NCI-H187 (cell line): Measurements from ENCODE around the gene NKD2.
"Not testable (repeated sequence)": the region's sequence is repeated elsewhere in the genome, so short reads cannot be mapped to it uniquely, and the experiment has no call there.

Source experiments
- DNase-seq, 2 experiments: peaks; one replicate each; lab custom pipeline; 2025; lab: John Stamatoyannopoulos, UW

The NKD2 gene

DNA sequence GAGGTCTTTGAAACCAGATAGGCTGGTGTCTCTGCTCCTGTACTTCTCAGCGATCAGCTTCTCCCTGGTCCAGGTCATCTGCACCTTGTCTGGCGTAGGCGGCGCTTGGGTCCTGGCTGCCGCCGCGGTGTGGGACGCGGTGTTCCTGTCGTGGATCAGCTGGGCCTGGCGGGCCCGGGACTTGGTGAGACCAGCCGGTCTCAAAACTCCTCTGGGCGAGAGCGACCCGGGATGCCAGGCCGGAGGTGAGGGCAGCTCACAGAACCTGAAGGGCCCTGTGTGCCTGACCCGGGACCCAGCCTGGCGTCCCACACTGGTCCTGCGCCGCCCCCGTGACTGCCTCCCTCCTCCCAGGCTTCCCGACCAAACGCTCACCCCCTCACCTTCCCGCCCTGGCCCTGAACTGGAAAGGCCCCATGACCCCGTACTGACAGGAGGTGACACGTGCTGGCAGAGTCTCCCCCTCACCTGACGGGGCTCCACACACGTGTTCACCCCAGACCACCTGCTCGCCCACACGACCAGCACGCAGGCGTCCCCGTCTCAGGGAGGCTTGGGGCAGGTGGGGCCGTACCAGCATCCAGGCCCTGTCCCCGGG is 49.0 kb downstream of the NKD2 start:
- DNase-seq, result no peak

DNA sequence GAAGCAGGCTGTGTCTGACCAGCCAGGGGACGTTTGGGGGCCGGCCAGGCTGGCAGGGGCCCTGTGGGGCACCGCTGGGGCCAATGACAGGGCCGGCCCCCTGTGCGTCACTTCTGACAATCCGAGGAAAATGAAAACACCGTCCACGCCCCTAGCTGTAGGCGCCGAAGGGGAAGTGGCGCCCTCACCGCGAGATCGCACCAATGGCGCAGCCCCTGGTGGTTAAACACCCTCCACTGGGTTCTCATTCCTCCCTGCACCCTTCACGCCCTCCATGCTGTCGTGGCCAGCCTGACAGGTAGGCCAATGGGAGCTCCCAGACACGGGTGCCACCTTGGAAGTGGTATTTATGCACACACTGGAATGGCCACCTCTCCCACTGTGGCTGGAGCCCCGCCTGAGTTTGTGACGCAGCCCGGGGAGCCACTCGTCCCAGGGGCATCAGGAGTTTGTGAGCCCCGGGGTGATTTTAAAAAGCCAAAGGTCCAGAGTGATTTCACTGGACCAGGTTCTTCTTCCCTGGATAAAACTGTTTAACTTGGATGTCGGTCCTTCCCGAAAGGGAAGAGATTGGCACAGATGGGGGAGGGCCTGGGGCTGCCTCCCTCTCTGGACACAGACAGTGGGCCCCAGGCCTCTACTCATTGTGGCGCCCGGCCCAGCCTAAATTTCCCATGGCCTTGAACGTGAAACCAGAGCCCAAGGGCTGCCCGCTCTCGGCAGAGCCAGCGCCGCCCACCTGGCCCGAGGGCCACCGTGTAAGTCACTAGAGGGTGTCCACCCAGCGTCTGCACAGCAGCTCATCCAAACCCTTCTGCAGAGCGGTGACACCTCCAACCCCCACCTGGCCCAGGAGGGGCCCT is 49.7 kb downstream of the NKD2 start:
- DNase-seq, result no peak

DNA sequence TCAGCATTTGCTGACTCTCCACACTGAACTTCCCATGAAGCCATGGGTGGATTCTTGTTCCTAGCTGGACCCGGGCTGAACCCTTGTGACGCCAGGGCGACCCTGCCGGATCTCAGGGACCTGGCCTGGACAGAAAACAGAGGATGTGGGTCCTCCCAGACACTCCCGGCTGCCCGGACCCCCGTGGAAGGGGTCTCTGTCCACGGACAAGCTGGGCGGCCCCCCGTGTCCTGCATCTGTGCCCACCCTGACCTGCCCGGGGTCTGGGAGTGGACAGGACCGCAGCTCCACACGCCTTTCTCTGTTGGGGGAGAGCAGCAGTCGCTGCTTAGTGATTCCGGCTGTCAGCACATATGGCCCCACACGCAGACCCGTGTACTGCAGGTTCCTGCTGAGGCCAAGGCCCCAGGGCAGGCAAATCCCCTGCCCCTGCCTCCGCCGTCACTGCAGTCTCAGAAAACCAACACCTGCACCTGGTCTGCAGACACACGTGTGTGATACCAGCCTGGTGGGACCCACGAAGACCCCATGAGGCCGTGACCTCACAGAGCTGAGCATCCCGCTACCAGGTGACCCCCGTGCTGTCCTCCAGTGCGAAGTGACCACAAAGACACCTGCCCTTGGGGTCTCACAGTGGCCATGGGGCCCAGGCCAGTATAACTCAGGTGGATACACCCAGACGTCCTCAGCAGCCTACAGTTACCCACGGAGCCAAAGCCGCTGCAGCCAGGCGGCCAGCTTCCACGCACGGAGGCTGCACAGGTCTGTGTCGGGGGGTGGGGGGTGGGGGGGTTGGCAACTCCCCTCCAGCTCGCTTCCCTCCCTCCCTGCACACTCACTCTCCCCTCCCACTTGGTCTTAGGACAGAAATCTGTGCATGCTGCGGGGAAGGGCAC is 50.6 kb downstream of the NKD2 start:
- no peak for DNase-seq

DNA sequence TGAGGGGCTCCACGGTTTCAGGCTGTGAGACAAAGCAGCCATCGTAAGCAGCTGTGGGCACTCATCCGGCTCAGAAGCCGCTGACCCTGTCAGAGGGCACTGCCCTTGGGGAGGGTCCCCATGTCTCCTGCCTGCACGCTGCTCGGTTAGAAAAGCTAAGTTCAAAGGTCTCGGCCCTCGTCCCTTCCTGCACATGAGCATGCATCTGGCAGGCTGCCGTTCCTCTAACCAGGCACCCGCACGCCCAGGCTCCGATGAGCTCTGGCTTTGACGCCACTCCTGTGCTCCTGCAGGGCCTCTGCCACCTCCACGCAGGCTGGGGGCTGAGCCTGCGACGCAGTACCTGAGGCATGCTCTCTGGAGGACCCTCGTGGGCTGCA is 51.3 kb downstream of the NKD2 start:
- no peak for DNase-seq

DNA sequence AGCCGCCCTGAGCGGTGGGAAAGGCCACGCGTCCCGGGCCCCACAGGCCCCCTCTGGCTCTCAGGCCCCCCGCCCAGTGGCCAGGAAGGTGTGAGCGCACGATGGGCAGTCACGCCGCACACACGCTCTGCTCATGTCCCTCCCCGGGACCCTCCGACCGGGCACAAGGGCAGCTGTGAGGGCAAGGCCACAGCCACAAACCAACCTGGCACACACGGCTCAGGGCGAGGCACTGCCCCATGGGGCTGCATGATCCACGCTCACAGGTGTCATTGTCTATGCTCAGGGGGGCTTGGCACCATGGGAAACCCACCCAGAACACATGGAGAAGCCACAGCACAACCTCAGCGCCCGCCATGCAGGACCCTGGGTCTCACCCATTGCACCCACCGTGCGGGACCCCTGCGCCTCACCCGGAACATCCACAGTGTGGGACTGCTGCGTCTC is 52.0 kb downstream of the NKD2 start:
- no peak for DNase-seq

DNA sequence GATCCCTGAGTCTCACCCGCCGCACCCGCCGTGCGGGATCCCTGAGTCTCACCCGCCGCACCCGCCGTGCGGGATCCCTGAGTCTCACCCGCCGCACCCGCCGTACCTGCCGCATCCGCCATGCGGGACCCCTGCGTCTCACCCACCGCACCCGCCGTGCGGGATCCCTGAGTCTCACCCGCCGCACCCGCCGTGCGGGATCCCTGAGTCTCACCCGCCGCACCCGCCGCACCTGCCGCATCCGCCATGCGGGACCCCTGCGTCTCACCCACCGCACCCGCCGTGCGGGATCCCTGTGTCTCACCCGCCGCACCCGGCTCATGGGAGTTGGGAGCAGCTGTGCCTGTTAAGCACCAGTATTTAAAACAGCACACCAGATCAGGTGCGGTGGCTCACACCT is 52.7 kb downstream of the NKD2 start:
- not testable (repeated sequence) for DNase-seq

DNA sequence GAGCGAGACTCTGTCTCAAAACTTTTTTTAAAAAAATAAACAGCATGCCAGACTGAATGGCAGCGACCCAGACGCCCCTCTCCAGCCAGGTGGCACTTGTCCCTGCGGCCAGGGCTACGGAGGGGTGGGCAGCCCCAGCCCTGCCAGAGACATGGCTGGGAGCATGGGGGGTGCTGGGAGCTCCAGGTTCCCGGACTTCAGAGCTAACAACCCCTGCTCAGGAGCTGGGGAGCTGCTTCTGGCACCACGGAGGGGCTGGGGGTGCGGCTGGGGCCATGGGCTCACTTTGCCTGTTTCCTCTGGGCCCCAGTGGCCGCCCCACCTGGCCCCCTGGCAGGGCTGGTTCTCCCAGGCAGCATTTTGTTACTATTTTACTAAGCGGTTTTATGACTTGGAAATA is 53.3 kb downstream of the NKD2 start:
- DNase-seq, result no peak

DNA sequence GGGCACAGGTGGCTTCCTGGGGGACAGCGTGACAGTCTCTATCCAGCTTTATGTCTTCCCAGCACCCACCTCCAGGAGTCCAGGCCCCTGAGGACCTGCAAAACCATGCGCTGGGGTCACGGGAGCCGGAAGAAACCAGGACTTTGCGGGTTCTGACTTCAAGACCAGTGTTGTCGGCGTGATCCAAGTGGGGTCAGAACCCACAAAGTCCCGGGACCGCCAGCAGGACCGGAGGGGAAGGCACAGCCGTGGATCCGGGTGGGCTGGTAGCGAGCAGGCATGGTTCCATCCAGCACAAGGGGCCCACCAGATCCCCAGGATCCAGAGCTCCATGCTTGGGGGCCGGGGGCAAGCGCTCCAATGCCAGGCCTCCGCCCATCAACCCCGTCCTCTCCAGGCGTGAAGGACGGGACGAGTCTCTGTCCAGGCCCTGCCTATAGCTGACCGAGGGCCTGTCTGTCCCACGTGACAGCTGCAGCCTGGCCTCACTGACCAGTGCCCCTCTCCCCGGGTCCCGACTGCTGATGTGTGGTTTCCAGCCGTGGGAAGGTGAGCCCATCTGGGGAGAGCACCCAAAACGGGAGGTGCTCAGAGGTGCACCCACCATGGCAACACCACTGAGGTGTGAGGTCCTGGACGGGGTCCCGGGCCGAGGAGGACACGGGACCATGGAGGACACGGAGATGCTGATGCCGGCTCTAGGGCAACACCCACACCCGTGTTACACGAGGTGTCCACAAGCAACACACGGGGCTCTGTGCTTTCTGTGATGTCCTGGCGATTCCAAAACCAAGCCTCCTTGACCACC is 54.4 kb downstream of the NKD2 start:
- DNase-seq, result no peak

DNA sequence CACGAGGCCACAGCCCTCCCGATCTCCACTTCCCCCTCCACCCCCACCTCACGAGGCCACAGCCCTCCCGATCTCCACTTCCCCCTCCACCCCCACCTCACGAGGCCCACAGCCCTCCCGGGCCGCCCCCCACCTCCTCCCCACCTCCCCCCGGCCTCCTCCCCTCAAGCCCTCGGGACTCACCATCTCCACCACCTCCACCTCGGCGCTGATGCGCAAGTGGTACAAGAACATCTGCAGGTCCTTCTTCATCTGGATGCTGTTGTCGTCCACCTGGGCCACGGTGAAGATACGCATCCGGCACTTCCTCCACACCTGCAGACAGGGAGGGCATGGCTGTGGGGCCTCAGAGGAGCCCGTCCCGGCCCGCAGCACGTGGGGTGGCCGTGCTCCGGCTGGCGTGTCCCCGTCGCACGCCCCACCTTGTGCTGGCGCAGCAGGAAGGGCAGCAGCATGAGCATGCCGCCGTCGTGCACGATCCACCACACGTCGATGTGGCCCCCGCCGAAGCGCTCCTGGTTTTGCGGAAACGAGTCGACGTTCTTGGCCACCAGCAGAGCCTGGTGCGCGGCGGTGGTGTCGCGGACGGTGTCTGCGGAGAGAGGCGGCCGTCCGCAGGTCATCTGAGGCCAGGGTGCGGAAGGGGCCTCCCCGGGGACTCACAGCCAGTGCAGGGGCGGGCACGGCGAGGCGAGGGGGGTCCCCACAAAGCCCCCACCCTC is 55.2 kb downstream of the NKD2 start:
- DNase-seq, result no peak

DNA sequence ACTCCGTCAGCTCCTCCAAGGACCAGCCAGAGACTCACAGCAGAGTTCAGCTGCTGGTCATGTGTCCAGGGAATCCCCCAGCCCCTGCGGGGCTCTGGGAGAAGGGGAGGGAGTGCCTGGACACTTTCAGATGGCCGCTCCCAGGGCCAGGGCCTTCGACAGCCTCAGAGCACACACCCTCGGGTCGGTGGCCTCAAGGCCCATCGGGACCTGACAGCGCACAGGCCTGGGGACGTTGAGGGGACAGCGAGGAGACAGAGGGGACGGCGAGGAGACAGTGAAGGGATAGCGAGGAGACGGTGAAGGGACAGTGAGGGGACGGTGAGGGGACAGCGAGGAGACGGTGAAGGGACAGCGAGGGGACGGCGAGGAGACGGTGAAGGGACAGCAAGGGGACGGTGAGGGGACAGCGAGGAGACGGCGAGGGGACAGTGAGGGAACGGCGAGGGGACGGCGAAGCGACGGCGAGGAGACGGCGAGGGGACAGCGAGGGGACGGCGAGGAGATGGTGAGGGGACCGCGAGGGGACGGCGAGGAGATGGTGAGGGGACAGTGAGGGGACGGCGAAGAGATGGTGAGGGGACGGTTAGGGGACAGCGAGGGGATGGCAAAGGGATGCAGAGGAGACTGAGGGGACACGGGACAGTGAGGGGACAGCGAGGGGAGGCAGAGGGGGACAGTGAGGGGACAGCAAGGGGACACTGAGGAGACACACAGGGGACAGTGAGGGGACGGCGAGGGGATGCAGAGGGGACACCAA is 56.0 kb downstream of the NKD2 start:
- DNase-seq, result no peak

DNA sequence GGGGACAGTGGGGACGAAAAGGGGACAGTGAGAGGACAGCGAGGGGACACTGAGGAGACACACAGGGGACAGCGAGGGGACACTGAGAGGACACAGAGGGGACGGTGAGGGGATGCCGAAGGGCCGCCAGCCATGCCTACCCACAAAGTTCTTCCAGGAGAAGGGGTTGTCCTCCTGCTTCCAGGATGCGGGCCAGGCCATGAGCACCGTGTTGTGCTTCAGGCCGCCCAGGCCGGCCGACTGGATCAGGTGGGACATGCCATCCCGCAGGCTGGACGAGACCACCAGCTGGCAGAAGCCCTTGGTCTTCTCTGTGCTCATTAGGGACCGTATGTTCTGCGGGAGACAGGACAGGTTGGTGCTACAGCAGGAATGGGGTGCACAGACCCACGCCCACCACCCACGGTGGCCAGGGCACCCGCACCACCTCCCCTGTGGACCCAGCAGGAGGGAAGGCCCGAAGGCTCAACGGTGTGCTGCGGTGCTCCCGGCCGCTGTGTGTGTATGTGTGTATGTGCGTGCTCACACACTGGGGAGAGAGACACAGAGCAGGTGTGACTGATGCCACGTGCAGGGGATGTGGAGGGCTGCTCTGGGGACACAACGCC is 56.6 kb downstream of the NKD2 start:
- DNase-seq, result no peak

DNA sequence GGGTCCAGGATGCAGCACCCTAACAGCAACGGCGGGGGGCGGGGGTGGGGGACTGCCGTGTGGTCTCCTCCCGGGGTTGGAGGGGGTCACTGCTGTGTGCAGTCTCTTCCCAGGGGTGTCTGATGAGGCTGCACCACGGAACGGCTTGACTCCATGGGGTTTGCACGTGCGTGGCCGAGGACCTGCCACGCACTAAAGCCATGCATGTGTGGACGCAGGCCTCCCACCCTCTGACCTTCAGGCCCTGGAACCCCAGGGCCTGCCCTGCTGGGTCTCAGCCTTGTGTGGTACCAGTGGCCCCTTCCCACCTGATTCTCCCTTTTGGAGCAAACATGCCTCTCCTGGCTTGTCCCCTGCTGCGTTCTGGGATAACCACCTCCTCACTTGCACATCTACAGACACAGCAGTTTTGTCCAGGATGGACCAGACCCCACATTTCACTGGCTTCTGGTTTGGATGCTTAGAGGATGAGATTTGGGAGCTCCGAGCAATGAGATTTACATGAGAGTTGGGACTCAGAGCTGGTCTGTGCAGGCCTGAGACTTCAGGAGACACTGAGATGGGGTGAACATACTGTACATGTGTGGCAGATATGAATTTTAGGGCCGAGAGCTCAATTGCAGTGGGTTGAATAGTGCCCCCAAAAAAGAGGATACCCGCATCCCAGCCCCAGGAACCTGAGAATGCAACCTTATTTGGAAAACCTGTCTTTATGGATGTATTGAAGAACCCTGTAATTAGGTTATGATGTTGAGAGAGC is 57.5 kb downstream of the NKD2 start:
- DNase-seq, result no peak

DNA sequence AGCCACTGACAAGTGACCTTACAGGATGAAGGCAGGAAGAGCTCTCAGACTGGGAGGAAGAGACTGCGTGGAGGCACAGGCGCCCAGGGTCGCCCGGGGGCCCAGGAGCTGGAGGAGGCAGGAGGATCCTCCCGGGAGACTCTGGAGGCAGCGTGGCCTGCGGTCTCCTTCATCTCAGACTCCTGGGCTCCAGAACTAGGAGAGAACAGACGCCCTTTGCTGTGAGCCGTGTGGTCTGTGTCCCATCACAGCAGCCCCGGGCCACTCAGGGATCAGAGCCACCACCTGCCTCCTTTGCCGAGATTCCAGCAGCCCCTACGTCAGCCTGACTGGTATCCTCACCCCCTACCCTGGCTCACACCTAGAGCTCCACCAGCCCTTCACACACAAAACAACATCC is 58.1 kb downstream of the NKD2 start:
- DNase-seq, result no peak

DNA sequence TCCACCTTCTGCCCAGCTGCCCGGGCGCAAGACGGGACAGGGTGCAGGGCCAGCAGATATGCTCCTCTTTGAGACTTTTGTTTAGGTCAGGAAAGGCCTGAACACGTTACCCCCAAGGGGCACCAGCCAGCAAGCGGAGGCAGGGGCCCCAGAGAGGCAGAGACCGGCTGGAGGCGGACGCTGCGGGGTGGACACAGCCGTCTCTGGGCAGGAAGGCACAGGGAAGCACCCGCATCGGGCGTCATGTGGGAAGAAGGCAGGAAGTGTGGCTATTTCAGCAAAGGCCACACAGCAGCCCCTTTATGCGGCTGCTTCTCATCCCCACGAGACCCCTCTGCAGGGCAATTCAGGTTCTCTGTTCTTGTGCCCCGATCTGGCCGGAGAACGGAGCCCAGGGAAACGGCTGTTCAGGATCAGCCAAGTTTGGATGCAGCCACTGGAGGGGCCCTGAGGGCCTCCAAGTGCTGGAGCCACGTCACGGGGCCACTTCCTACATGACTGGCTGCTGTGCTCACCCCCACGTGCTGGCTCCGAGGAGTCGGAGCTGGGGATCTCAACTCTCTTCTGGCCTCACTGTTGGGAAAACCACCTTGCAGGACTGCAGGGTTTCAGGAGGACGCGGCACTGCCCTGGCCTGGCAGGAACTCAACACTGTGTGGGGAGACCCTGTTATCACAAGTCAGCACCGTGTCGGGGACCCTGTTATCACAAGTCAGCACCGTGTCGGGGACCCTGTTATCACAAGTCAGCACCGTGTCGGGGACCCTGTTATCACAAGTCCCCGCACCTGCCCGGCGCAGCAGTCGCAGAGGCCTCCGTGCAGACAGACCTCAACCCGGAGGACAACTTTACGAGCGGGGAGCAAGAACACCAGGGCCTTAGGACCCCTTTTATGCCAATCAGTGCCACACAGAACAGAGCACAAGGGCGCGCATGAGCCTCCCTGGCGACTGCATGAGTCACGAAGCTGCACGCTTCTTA is 58.8 kb downstream of the NKD2 start:
- no peak for DNase-seq

DNA sequence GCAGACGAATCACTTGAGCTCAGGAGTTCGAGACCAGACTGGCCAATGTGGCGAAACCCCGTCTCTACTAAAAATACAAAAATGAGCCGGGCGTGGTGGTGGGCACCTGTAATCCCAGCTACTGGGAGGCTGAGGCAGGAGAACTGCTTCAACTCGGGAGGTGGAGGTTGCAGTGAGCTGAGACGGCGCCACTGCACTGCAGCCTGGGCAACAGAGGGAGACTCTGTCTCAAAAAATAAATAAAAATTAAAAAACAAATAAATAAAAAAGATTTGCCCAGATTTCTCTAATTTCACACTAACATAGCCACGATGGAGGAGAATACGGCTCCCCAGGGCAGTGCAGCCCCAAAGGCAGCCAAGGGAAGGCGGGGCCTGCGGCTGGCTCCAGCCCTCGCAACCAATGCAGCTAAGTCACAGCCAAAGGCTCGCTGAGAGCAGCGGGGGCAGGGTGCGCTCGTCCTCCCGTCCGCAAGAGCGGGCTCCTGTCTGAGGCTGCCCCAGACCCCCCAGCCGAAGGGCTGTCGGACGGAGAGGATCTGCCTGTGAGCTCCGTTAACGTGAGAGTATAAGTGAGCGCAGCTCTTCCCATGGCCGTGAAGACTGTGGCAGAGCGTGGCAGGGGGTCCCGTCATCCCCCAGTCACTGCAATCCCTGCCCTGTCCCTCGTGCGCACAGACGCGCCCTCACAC is 59.7 kb downstream of the NKD2 start:
- no peak for DNase-seq

DNA sequence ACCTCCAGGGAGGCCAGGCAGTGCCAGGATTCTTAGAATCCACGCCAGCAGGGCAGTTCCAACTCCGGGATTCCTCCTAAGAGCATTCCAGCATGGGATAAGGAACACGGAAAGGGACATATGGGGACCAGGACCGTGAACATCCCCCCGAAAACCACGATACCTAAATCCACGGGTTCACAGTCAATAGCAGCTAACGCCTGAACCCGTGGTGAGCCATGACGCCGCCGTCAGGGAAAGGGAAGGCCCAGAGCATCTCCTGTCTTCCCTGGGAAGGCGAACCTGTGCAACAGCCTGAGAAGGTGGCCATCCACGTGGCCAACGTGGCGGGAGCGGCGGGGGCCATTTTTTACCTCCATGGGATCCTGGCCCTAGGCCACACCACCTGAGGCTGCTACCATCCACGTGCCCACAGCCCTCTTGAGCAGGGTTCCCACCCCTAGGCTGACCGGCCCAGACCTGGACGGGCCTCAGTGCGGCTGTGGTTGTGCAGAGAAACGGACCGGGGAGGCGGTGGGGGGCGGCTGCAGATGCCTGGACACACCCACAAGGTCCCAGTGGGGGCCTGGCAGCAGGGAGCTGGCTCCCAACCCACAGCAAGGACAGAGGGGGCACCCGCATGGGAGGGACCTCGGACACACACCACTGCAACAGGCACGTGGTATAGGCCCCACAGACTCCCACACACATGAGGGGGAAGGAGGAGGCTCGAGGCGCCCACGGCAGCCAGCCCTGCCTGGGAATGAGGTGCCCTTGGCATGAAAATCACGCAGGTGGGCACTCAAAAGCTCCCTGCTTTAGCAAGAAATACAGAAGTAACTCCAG is 60.5 kb downstream of the NKD2 start:
- no peak for DNase-seq

DNA sequence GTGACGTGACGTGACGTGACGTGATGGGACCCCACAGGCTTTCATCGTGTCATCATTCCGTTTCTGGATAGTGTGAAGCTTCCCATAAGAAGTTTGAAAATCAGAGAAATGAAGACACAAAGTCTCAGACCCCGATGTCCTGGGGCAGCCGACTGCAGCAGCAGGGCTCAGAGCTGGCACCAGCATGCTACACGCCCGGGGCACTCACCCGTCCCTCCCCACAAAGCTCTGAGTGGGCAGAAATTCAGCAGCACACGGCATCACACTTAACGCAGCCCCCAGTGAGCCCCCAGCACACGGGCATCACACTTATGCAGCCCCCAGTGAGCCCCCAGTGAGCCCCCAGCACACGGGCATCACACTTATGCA is 61.1 kb downstream of the NKD2 start:
- no peak for DNase-seq
